ENCODE measurements around the gene FNBP1.

Gene FNBP1

GRCh38 chr9:130045725-130046450 is 2.9 kb upstream of the FNBP1 start:
- no peak for DNase-seq (ENCODE audit: low spot score)

GRCh38 chr9:130043654-130044623 is 950 bp upstream of the FNBP1 start:
- no peak for DNase-seq (ENCODE audit: low spot score)

- DNase-seq (ENCODE audit: low spot score): no peak
Observed at GRCh38 chr9:130042406-130042884, 544 bp downstream of the FNBP1 start.

GRCh38 chr9:130041648-130042405 is 1.2 kb downstream of the FNBP1 start:
- peak; percentile 27 for DNase-seq (ENCODE audit: low spot score)

- DNase-seq (ENCODE audit: low spot score): no peak
Observed at GRCh38 chr9:130040984-130041647, 1.9 kb downstream of the FNBP1 start.

- DNase-seq (ENCODE audit: low spot score): no peak
Observed at GRCh38 chr9:130039528-130040147, 3.4 kb downstream of the FNBP1 start.

GRCh38 chr9:130036099-130036498 is 6.9 kb downstream of the FNBP1 start:
- no peak for DNase-seq (ENCODE audit: low spot score)

GRCh38 chr9:130034570-130034969 is 8.4 kb downstream of the FNBP1 start:
- DNase-seq (ENCODE audit: low spot score): no peak

- no peak for DNase-seq (ENCODE audit: low spot score)
Observed at GRCh38 chr9:130030651-130031127, 12.3 kb downstream of the FNBP1 start.

GRCh38 chr9:130029223-130029973 is 13.6 kb downstream of the FNBP1 start:
- no peak for DNase-seq (ENCODE audit: low spot score)

GRCh38 chr9:130028493-130029222 is 14.3 kb downstream of the FNBP1 start:
- DNase-seq (ENCODE audit: low spot score): no peak

- DNase-seq (ENCODE audit: low spot score): no peak
Observed at GRCh38 chr9:130027533-130028365, 15.2 kb downstream of the FNBP1 start.

GRCh38 chr9:130026583-130027340 is 16.2 kb downstream of the FNBP1 start:
- no peak for DNase-seq (ENCODE audit: low spot score)

- no peak for DNase-seq (ENCODE audit: low spot score)
Observed at GRCh38 chr9:130024597-130024994, 18.4 kb downstream of the FNBP1 start.

GRCh38 chr9:130023994-130024596 is 18.9 kb downstream of the FNBP1 start:
- no peak for DNase-seq (ENCODE audit: low spot score)

GRCh38 chr9:130023144-130023787 is 19.7 kb downstream of the FNBP1 start:
- no peak for DNase-seq (ENCODE audit: low spot score)
